Spleen (tissue), 7 donors: ENCODE data around the gene OGN.

Experiments
- POLR2A ChIP-seq, 3 donors: fragments of 450-650 bp; IDR thresholded peaks; one replicate each; pipeline ENCODE4 v1.5.1; 2017; ENCODE audit warnings: antibody characterized with exemption in 3 of 3, mild to moderate bottlenecking in 1 of 3
- TF ChIP-seq, protein P1 (sequence below), 11 experiments: fragments of 200-600 bp in 7 of 11; fragments of 450-650 bp in 4 of 11; sonication (generic) in 4 of 11; IDR thresholded peaks in 8 of 11; conservative IDR thresholded peaks in 3 of 11; 1 replicate in 7 of 11; 2 replicates in 4 of 11; pipeline versions ENCODE4 v1.4.0 to v1.8.0; 2016 to 2021; ENCODE audit warnings: antibody characterized with exemption in 11 of 11, inconsistent platforms in 4 of 11, mild to moderate bottlenecking in 1 of 11
- donor health status: DM: no; HTN: no; CAD: no; lungs with moderate emphysema.
- donor health status: DM: no; HTN: no; CAD: no.
- donor health status: DM: no; HTN: no; CAD: no.

DNA sequence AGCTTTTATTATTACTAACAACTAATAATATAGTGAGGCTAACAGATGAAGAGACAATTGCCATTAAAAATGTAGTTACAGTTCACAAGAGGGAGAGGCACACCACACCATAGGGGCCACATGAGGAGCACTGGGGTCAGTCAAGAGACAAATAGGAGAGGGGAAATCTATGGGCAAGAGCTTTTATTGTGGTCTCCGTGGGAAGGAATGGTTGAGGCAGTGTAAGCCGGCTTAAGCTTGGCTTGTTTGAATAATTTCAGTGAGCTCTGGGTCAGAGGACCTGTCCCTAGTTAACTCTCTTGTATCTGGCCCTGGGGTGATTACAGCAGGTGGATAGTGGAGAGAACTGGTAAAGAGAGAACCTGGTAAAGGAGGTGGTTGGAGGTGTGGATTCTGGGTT, 35.3 kb downstream of the OGN start:
- TF ChIP-seq POLR2A (IDR thresholded peaks at IDR 0.05), result no peak
- TF ChIP-seq, protein P1, sequence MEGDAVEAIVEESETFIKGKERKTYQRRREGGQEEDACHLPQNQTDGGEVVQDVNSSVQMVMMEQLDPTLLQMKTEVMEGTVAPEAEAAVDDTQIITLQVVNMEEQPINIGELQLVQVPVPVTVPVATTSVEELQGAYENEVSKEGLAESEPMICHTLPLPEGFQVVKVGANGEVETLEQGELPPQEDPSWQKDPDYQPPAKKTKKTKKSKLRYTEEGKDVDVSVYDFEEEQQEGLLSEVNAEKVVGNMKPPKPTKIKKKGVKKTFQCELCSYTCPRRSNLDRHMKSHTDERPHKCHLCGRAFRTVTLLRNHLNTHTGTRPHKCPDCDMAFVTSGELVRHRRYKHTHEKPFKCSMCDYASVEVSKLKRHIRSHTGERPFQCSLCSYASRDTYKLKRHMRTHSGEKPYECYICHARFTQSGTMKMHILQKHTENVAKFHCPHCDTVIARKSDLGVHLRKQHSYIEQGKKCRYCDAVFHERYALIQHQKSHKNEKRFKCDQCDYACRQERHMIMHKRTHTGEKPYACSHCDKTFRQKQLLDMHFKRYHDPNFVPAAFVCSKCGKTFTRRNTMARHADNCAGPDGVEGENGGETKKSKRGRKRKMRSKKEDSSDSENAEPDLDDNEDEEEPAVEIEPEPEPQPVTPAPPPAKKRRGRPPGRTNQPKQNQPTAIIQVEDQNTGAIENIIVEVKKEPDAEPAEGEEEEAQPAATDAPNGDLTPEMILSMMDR (IDR thresholded peaks at IDR 0.05 in 8 of 11, conservative IDR thresholded peaks at IDR 0.05 in 3 of 11), result no peak
